ENCODE measurements around the gene RUFY1. TPM values are rescaled to one million over a fixed set of nuclear protein-coding genes. Genes with fewer than 3 reads are reported as not detected.

Gene RUFY1
- total and polyA plus RNA-seq, 2 donors (not counting 3 experiments of a cell fraction or from before 2014, with no cell fraction given): 25.6 to 44.9 TPM

DNA sequence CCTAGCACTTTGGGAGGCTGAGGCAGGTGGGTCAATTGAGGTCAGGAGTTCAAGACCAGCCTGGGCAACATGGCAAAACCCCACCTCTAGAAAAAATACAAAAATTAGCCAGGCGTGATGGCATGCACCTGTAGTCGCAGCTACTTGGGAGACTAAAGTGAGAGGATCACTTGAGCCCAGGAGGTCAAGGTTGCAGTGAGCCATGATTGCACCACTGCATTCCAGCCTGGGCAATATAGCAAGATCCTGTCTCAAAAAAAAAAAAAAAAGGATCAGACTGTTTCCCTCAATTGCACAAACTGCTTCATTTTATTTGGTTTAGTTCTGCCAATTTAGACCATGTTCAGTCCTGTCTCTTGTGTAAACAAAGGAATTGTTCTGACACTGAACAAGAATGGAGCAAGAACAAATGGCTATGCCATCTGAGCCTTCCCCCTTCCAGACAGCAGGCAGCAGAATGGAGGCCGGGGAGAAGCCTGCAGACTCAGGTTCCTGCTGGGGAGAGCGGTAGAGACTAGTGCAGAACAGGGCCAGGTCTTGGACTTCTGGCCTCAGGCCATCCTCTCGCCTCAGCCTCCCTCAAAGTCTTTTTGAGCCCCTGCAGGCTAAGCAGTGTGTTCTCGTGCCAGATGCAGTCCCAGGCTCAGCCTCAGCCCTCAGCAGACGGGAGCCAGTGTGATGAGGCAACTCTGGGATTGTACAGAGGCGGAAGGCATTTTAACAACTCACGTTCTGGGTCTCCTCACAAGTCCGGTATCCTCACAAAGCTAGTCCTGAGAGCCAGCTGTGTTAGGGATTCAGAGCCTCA, 54.9 kb downstream of the RUFY1 start:
- FAIRE-seq (no peak), DNase-seq (ENCODE audit: low read depth, low spot score) (no peak)
- Histone ChIP-seq H3K4me2 (ENCODE audit: insufficient read depth, low read length) (no peak overlapping the region), H3K27ac (ENCODE audit: insufficient read depth, low read depth, low read length) (no peak overlapping the region), H3K9me1 (replicated peaks; ENCODE audit: control insufficient read depth, extremely low read depth, insufficient read depth, low read length) (no peaks in the 10 kb centered on the region), H3K36me3 (ENCODE audit: control insufficient read depth in 2 of 2, extremely low read depth in 1 of 2, insufficient read depth in 2 of 2, low read length in 2 of 2) (peaks cover 10 to 41% of the 10 kb centered on the region in 2 experiments), H3K4me1 (ENCODE audit: control insufficient read depth, extremely low read depth, insufficient read depth, low read length) (no peaks in the 10 kb centered on the region), H3K9me3 (replicated peaks; ENCODE audit: control insufficient read depth, insufficient read depth, low read length) (no peaks in the 10 kb centered on the region), H3K9ac (replicated peaks; ENCODE audit: extremely low read depth, insufficient read depth, low read length) (no peak overlapping the region), H3K79me2 (ENCODE audit: control insufficient read depth, insufficient read depth, low read length) (no peaks in the 10 kb centered on the region), H3K27me3 (ENCODE audit: control insufficient read depth in 2 of 2, insufficient read depth in 2 of 2, low read length in 2 of 2) (no peaks in the 10 kb centered on the region), H2AFZ (ENCODE audit: low read depth, low read length) (no peak overlapping the region), H3K4me3 (replicated peaks in 1 of 3; ENCODE audit: insufficient read depth in 1 of 3, low read depth in 1 of 3, low read length in 3 of 3) (no peak overlapping the region), H4K20me1 (replicated peaks; ENCODE audit: control insufficient read depth, extremely low read depth, insufficient read depth, low read length) (no peaks in the 10 kb centered on the region)
- intact Hi-C loops (cut with micrococcal nuclease): no loop called here
- ChIA-PET POLR2A (no interaction called here), CTCF (no interaction called here)
- dilution Hi-C loops (cut with MboI; ENCODE audit: extremely low pct_ligation_motif_present, low sequenced_read_pairs): no loop called here
- TF ChIP-seq, protein P1, sequence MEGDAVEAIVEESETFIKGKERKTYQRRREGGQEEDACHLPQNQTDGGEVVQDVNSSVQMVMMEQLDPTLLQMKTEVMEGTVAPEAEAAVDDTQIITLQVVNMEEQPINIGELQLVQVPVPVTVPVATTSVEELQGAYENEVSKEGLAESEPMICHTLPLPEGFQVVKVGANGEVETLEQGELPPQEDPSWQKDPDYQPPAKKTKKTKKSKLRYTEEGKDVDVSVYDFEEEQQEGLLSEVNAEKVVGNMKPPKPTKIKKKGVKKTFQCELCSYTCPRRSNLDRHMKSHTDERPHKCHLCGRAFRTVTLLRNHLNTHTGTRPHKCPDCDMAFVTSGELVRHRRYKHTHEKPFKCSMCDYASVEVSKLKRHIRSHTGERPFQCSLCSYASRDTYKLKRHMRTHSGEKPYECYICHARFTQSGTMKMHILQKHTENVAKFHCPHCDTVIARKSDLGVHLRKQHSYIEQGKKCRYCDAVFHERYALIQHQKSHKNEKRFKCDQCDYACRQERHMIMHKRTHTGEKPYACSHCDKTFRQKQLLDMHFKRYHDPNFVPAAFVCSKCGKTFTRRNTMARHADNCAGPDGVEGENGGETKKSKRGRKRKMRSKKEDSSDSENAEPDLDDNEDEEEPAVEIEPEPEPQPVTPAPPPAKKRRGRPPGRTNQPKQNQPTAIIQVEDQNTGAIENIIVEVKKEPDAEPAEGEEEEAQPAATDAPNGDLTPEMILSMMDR (IDR thresholded peaks at IDR 0.05; ENCODE audit: extremely low read depth in 1 of 2, insufficient read depth in 1 of 2, low read depth in 1 of 2, low read length in 2 of 2): no peak
- TF ChIP-seq MYC (IDR thresholded peaks at IDR 0.05; ENCODE audit: low read depth, low read length) (no peak), POLR2AphosphoS5 (IDR thresholded peaks at IDR 0.05; ENCODE audit: insufficient read depth, low read depth, low read length) (no peak), FOS (IDR thresholded peaks at IDR 0.05; ENCODE audit: borderline replicate concordance, insufficient read depth, low read length) (no peak), POLR2A (IDR thresholded peaks at IDR 0.05; ENCODE audit: low read depth, low read length) (no peak), GATA2 (IDR thresholded peaks at IDR 0.05; ENCODE audit: insufficient read depth, insufficient read length, low read depth, low read length) (no peak), JUN (IDR thresholded peaks at IDR 0.05; ENCODE audit: borderline replicate concordance, insufficient read depth, insufficient read length, low read depth) (no peak), EZH2 (IDR thresholded peaks at IDR 0.05; ENCODE audit: borderline replicate concordance, low read depth, low read length, severe bottlenecking) (no peak)
- TF ChIP-seq, protein P2, sequence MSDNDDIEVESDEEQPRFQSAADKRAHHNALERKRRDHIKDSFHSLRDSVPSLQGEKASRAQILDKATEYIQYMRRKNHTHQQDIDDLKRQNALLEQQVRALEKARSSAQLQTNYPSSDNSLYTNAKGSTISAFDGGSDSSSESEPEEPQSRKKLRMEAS (IDR thresholded peaks at IDR 0.05; ENCODE audit: insufficient read depth, insufficient read length): no peak
- BruUV-seq (replicated peaks): no TSS peak

Data from endothelial cell of umbilical vein (primary cell).